B cell (primary cell): ENCODE data around the gene MGST1.

ENCODE experiments used
- CTCF ChIP-seq: fragments of 200-600 bp; IDR thresholded peaks from one replicate; pipeline ENCODE4 v1.8.0; 2022; ENCODE audit warnings: antibody characterized with exemption, mild to moderate bottlenecking
- EZH2 ChIP-seq: IDR thresholded peaks from 2 replicates; pipeline ENCODE4 v1.6.1; 2012; ENCODE audit warnings: borderline replicate concordance, low read depth, mild to moderate bottlenecking, moderate library complexity, low read length; ENCODE audit not compliant: insufficient read depth, poor library complexity, severe bottlenecking

- TF ChIP-seq CTCF (no peak), EZH2 (no peak)
Observed at GRCh38 chr12:16352481-16352880, 5.0 kb downstream of the MGST1 start.
